Effector memory CD4-positive, alpha-beta T cell (primary cell): ENCODE data around the gene KIF26B.

Experiments
- DNase-seq, 3 donors: peaks; one replicate each; pipeline ENCODE4 v3.0.0-alpha.2; 2020
- H3K27ac ChIP-seq: 2 replicates; pipeline ENCODE4 v1.7.0; 2013; ENCODE audit warnings: mild to moderate bottlenecking, low read length, moderate library complexity; ENCODE audit not compliant: insufficient read depth, poor library complexity, severe bottlenecking
- H3K27me3 ChIP-seq: replicated peaks from 2 replicates; pipeline ENCODE4 v1.7.0; 2013; ENCODE audit warnings: mild to moderate bottlenecking, low read length; ENCODE audit not compliant: insufficient read depth, control insufficient read depth, poor library complexity, severe bottlenecking
- H3K36me3 ChIP-seq: 2 replicates; pipeline ENCODE4 v1.7.0; 2013; ENCODE audit warnings: mild to moderate bottlenecking, low read length, moderate library complexity; ENCODE audit not compliant: control insufficient read depth, insufficient read depth
- H3K4me1 ChIP-seq: 2 replicates; pipeline ENCODE4 v1.7.0; 2013; ENCODE audit warnings: low read length, mild to moderate bottlenecking; ENCODE audit not compliant: control insufficient read depth, insufficient read depth, poor library complexity, severe bottlenecking
- H3K4me3 ChIP-seq: 2 replicates; pipeline ENCODE4 v1.7.0; 2013; ENCODE audit warnings: low read length, low read depth, mild to moderate bottlenecking; ENCODE audit not compliant: insufficient read depth, poor library complexity, severe bottlenecking
- H3K9me3 ChIP-seq: 2 replicates; pipeline ENCODE4 v1.7.0; 2013; ENCODE audit warnings: mild to moderate bottlenecking, low read length, moderate library complexity; ENCODE audit not compliant: control insufficient read depth

Gene KIF26B

GRCh38 chr1:245571815-245572294 is 417.1 kb downstream of the KIF26B start:
- H3K4me1 ChIP-seq, result no peaks in the 10 kb centered on the region
- H3K9me3 ChIP-seq, result no peaks in the 10 kb centered on the region
- H3K27ac ChIP-seq, result no peak overlapping the region
- no peak overlapping the region for H3K4me3 ChIP-seq
- H3K36me3 ChIP-seq, result no peaks in the 10 kb centered on the region
- no peak for DNase-seq
- no peaks in the 10 kb centered on the region for H3K27me3 ChIP-seq

- Histone ChIP-seq H3K27me3 (no peaks in the 10 kb centered on the region), H3K9me3 (no peaks in the 10 kb centered on the region), H3K4me1 (no peaks in the 10 kb centered on the region), H3K27ac (no peak overlapping the region), H3K36me3 (no peaks in the 10 kb centered on the region), H3K4me3 (no peak overlapping the region)
- DNase-seq, result no peak
Measured at GRCh38 chr1:245572709-245573108, 417.9 kb downstream of the KIF26B start.

GRCh38 chr1:245575710-245576109 is 420.9 kb downstream of the KIF26B start:
- Histone ChIP-seq H3K4me3 (no peak overlapping the region), H3K9me3 (no peaks in the 10 kb centered on the region), H3K4me1 (no peaks in the 10 kb centered on the region), H3K27me3 (no peaks in the 10 kb centered on the region), H3K27ac (no peak overlapping the region), H3K36me3 (no peaks in the 10 kb centered on the region)
- no peak for DNase-seq

GRCh38 chr1:245576323-245576722 is 421.5 kb downstream of the KIF26B start:
- no peak for DNase-seq
- H3K36me3 ChIP-seq, result no peaks in the 10 kb centered on the region
- H3K27me3 ChIP-seq, result no peaks in the 10 kb centered on the region
- H3K9me3 ChIP-seq, result no peaks in the 10 kb centered on the region
- no peaks in the 10 kb centered on the region for H3K4me1 ChIP-seq
- H3K4me3 ChIP-seq, result no peak overlapping the region
- no peak overlapping the region for H3K27ac ChIP-seq

GRCh38 chr1:245577191-245578157 is 422.7 kb downstream of the KIF26B start:
- no peak for DNase-seq
- no peaks in the 10 kb centered on the region for H3K9me3 ChIP-seq
- H3K4me3 ChIP-seq, result no peak overlapping the region
- H3K27me3 ChIP-seq, result no peaks in the 10 kb centered on the region
- no peak overlapping the region for H3K27ac ChIP-seq
- H3K4me1 ChIP-seq, result no peaks in the 10 kb centered on the region
- no peaks in the 10 kb centered on the region for H3K36me3 ChIP-seq

- Histone ChIP-seq H3K9me3 (no peaks in the 10 kb centered on the region), H3K36me3 (no peaks in the 10 kb centered on the region), H3K27ac (no peak overlapping the region), H3K27me3 (no peaks in the 10 kb centered on the region), H3K4me1 (no peaks in the 10 kb centered on the region), H3K4me3 (no peak overlapping the region)
- no peak for DNase-seq
Measured at GRCh38 chr1:245578308-245578707, 423.5 kb downstream of the KIF26B start.

GRCh38 chr1:245578771-245579170 is 424.0 kb downstream of the KIF26B start:
- Histone ChIP-seq H3K27ac (no peak overlapping the region), H3K4me1 (no peaks in the 10 kb centered on the region), H3K36me3 (no peaks in the 10 kb centered on the region), H3K4me3 (no peak overlapping the region), H3K9me3 (no peaks in the 10 kb centered on the region), H3K27me3 (no peaks in the 10 kb centered on the region)
- DNase-seq, result no peak

GRCh38 chr1:245579881-245580280 is 425.1 kb downstream of the KIF26B start:
- no peak overlapping the region for H3K4me3 ChIP-seq
- DNase-seq, result no peak
- no peaks in the 10 kb centered on the region for H3K9me3 ChIP-seq
- H3K27ac ChIP-seq, result no peak overlapping the region
- no peaks in the 10 kb centered on the region for H3K4me1 ChIP-seq
- no peaks in the 10 kb centered on the region for H3K36me3 ChIP-seq
- no peaks in the 10 kb centered on the region for H3K27me3 ChIP-seq

- H3K27me3 ChIP-seq, result no peaks in the 10 kb centered on the region
- no peak overlapping the region for H3K27ac ChIP-seq
- no peak overlapping the region for H3K4me3 ChIP-seq
- no peaks in the 10 kb centered on the region for H3K4me1 ChIP-seq
- no peak for DNase-seq
- no peaks in the 10 kb centered on the region for H3K36me3 ChIP-seq
- H3K9me3 ChIP-seq, result no peaks in the 10 kb centered on the region
Measured at GRCh38 chr1:245580651-245581050, 425.9 kb downstream of the KIF26B start.

- Histone ChIP-seq H3K27ac (no peak overlapping the region), H3K36me3 (no peaks in the 10 kb centered on the region), H3K27me3 (no peaks in the 10 kb centered on the region), H3K9me3 (no peaks in the 10 kb centered on the region), H3K4me1 (no peaks in the 10 kb centered on the region), H3K4me3 (no peak overlapping the region)
- DNase-seq, result no peak
Measured at GRCh38 chr1:245582026-245582425, 427.2 kb downstream of the KIF26B start.
